GM23338 (cell line): Measurements from ENCODE around the gene DRC1. TPM values are rescaled to one million over a fixed set of nuclear protein-coding genes. Genes with fewer than 3 reads are reported as not detected.

Experiments
- ATAC-seq: fragments of 200-7000 bp; cut with Tn5 transposase; 3 replicates; pipeline ENCODE4 v1.9.1; 2020
- DNase-seq: peaks from one replicate; pipeline ENCODE4 v3.0.0-alpha.2; 2015; ENCODE audit warnings: low spot score
- H2AFZ ChIP-seq: fragments of 200-600 bp; sonication (generic); 2 replicates; pipeline ENCODE4 v1.8.0; 2016; ENCODE audit warnings: antibody characterized with exemption, mild to moderate bottlenecking, moderate library complexity
- H3F3A ChIP-seq: fragments of 200-600 bp; sonication (generic); replicated peaks from 2 replicates; pipeline ENCODE4 v1.8.0; 2017; ENCODE audit warnings: antibody characterized with exemption, mixed run types, low read depth
- H3K27ac ChIP-seq: fragments of 200-600 bp; sonication (generic); 2 replicates; pipeline ENCODE4 v1.6.1; 2016; ENCODE audit warnings: low read depth
- H3K27me3 ChIP-seq: fragments of 200-600 bp; sonication (generic); 2 replicates; pipeline ENCODE4 v1.8.0; 2016; ENCODE audit warnings: mild to moderate bottlenecking, mixed run types, moderate library complexity; ENCODE audit not compliant: insufficient read depth
- H3K36me3 ChIP-seq: fragments of 200-600 bp; sonication (generic); 2 replicates; pipeline ENCODE4 v1.8.0; 2016; ENCODE audit warnings: mild to moderate bottlenecking; ENCODE audit not compliant: insufficient read depth
- H3K4me1 ChIP-seq: fragments of 200-600 bp; sonication (generic); 2 replicates; pipeline ENCODE4 v1.8.0; 2016; ENCODE audit warnings: mild to moderate bottlenecking, moderate library complexity; ENCODE audit not compliant: insufficient read depth
- H3K4me2 ChIP-seq: fragments of 200-600 bp; sonication (generic); 2 replicates; pipeline ENCODE4 v1.7.1; 2017; ENCODE audit warnings: mixed run types
- H3K4me3 ChIP-seq: fragments of 200-600 bp; sonication (generic); 2 replicates; pipeline ENCODE4 v1.6.1; 2016; ENCODE audit warnings: mixed run types
- H3K79me2 ChIP-seq: fragments of 200-600 bp; sonication (generic); replicated peaks from 2 replicates; pipeline ENCODE4 v1.8.0; 2017; ENCODE audit warnings: mild to moderate bottlenecking; ENCODE audit not compliant: insufficient read depth
- H3K9me2 ChIP-seq: fragments of 200-600 bp; sonication (generic); 2 replicates; pipeline ENCODE4 v1.8.0; 2017; ENCODE audit not compliant: insufficient read depth
- H4K20me1 ChIP-seq: fragments of 200-600 bp; sonication (generic); replicated peaks from 2 replicates; pipeline ENCODE4 v1.8.0; 2017; ENCODE audit warnings: mild to moderate bottlenecking; ENCODE audit not compliant: insufficient read depth
- H3K27ac Mint-ChIP-seq: 2 replicates; pipeline ENCODE4 v1.8.0; 2020; ENCODE audit warnings: inconsistent platforms, mild to moderate bottlenecking, moderate library complexity, mixed read lengths
- H3K27me3 Mint-ChIP-seq: 3 replicates; pipeline ENCODE4 v1.8.0; 2022; ENCODE audit warnings: low read depth, mild to moderate bottlenecking, moderate library complexity, mixed read lengths, inconsistent platforms; ENCODE audit not compliant: insufficient read depth, poor library complexity
- H3K36me3 Mint-ChIP-seq: 3 replicates; pipeline ENCODE4 v1.8.0; 2021; ENCODE audit warnings: low read depth, mild to moderate bottlenecking, inconsistent platforms, moderate library complexity, mixed read lengths
- H3K4me1 Mint-ChIP-seq: 3 replicates; pipeline ENCODE4 v1.8.0; 2020; ENCODE audit warnings: mild to moderate bottlenecking, inconsistent platforms, mixed read lengths
- H3K4me3 Mint-ChIP-seq: 3 replicates; pipeline ENCODE4 v1.8.0; 2021; ENCODE audit warnings: moderate library complexity, mild to moderate bottlenecking, inconsistent platforms, mixed read lengths
- H3K9me3 Mint-ChIP-seq: 3 replicates; pipeline ENCODE4 v1.8.0; 2020; ENCODE audit warnings: moderate library complexity, mild to moderate bottlenecking, inconsistent platforms, mixed read lengths
- CREB1 ChIP-seq: fragments of 250-450 bp; sonication (Bioruptor Pico); IDR thresholded peaks from 2 replicates; pipeline ENCODE4 v1.5.0; 2020; ENCODE audit warnings: low read depth, mild to moderate bottlenecking, moderate library complexity
- EZH2 ChIP-seq: fragments of 200-600 bp; sonication (generic); IDR thresholded peaks from one replicate; pipeline ENCODE4 v1.8.0; 2017; ENCODE audit warnings: antibody characterized with exemption, mild to moderate bottlenecking, low read depth; ENCODE audit not compliant: unreplicated experiment
- EZH2phosphoT487 ChIP-seq: fragments of 200-600 bp; sonication (generic); IDR thresholded peaks from one replicate; pipeline ENCODE4 v1.8.1; 2018; ENCODE audit warnings: antibody characterized with exemption; ENCODE audit not compliant: unreplicated experiment
- JUNB ChIP-seq: IDR thresholded peaks from one replicate; pipeline ENCODE4 v1.6.1; 2016; ENCODE audit warnings: antibody characterized with exemption; ENCODE audit not compliant: unreplicated experiment
- NANOG ChIP-seq: IDR thresholded peaks from 2 replicates; pipeline ENCODE4 v1.6.1; 2016; ENCODE audit warnings: antibody characterized with exemption, borderline replicate concordance
- POLR2AphosphoS5 ChIP-seq: IDR thresholded peaks from 2 replicates; pipeline ENCODE4 v1.6.1; 2016; ENCODE audit warnings: antibody characterized with exemption, low read depth
- STAT1 ChIP-seq: IDR thresholded peaks from one replicate; pipeline ENCODE4 v1.6.1; 2016; ENCODE audit warnings: antibody characterized with exemption; ENCODE audit not compliant: unreplicated experiment
- ZNF114 ChIP-seq: fragments of 250-450 bp; sonication (Bioruptor Pico); IDR thresholded peaks from 2 replicates; pipeline ENCODE4 v1.5.0; 2020; ENCODE audit warnings: mild to moderate bottlenecking, moderate library complexity
- ZNF331 ChIP-seq: fragments of 250-450 bp; sonication (Bioruptor Pico); IDR thresholded peaks from 2 replicates; pipeline ENCODE4 v1.5.0; 2020; ENCODE audit warnings: low read depth, mild to moderate bottlenecking, moderate library complexity
- polyA plus RNA-seq: library from polyadenylated mRNA; unstranded; fragments of >200 nt; fragmentation: Nextera tagmentation; extraction: Ambion mirVana; gene quantifications from 2 replicates; pipeline ENCODE4 v1.2.1, GENCODE V29; 2016
- total RNA-seq: library from RNA; depleted of rRNA; stranded (reverse); fragments of >200 nt; shearing (Covaris generic); gene quantifications from 2 replicates; pipeline ENCODE4 v1.2.3, GENCODE V29; 2014
- TF ChIP-seq, protein P1 (sequence below), 2 experiments: fragments of 200-600 bp in 1 of 2; sonication (generic) in 1 of 2; conservative IDR thresholded peaks; 2 replicates each; pipeline versions ENCODE4 v1.5.1 to v1.6.1; 2016 to 2017; ENCODE audit warnings: antibody characterized with exemption in 2 of 2, low read depth in 2 of 2, mild to moderate bottlenecking in 2 of 2, moderate library complexity in 1 of 2
- TF ChIP-seq, protein P2 (sequence below): IDR thresholded peaks from one replicate; pipeline ENCODE4 v1.6.1; 2018; ENCODE audit warnings: antibody characterized with exemption; ENCODE audit not compliant: unreplicated experiment
- TF ChIP-seq, protein P3 (sequence below): IDR thresholded peaks from 2 replicates; pipeline ENCODE4 v1.6.1; 2016; ENCODE audit warnings: antibody characterized with exemption
- TF ChIP-seq, protein P4 (sequence below): fragments of 250-450 bp; sonication (Bioruptor Pico); IDR thresholded peaks from 2 replicates; pipeline ENCODE4 v1.5.0; 2020; ENCODE audit warnings: mild to moderate bottlenecking, moderate library complexity

Gene DRC1
- total and polyA plus RNA-seq, 2 experiments from 2014 or later: 0.45 TPM; not detected in 1

DNA sequence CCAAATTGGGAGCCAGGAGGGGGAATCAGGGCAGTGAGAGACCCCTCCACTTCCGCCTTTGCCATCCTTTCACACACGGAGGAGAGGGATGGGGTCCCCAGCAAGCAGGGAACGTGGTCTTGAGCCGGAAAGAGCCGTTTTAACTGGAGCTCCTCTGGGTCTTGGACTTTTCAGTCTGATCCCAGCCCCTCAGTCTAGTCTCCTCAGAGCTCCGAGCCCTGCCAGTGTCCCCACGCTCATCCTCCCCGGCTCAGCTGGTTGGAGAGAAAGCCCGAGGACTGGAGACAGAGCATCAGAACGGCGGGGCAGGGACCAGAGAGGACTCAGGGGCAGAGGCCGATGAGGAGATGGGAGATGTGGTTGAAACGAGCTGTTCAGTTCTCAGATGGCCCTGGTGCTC, 102.3 kb downstream of the DRC1 start:
- ATAC-seq (peak; percentile 5; the same call in 2 of the 3 replicates), DNase-seq (peak; percentile 21)
- Histone ChIP-seq H3K27me3 (peaks cover 15% of the 10 kb centered on the region), H3K4me1 (peaks cover 5% of the 10 kb centered on the region), H3K9me2 (no peaks in the 10 kb centered on the region), H3K36me3 (no peaks in the 10 kb centered on the region), H3K79me2 (no peaks in the 10 kb centered on the region), H4K20me1 (no peaks in the 10 kb centered on the region), H3K4me3 (peak overlapping the region; percentile 85), H2AFZ (peak overlapping the region; percentile 100), H3K4me2 (peak overlapping the region; percentile 90), H3K27ac (no peak overlapping the region), H3F3A (no peaks in the 10 kb centered on the region)
- peak overlapping the region; percentile 82 for H3K4me3 Mint-ChIP-seq
- H3K27me3 Mint-ChIP-seq: peaks cover 8% of the 10 kb centered on the region
- H3K4me1 Mint-ChIP-seq: peaks cover 21% of the 10 kb centered on the region
- TF ChIP-seq POLR2AphosphoS5: no peak
- TF ChIP-seq EZH2phosphoT487: no peak
- TF ChIP-seq EZH2: no peak
- TF ChIP-seq, protein P1, sequence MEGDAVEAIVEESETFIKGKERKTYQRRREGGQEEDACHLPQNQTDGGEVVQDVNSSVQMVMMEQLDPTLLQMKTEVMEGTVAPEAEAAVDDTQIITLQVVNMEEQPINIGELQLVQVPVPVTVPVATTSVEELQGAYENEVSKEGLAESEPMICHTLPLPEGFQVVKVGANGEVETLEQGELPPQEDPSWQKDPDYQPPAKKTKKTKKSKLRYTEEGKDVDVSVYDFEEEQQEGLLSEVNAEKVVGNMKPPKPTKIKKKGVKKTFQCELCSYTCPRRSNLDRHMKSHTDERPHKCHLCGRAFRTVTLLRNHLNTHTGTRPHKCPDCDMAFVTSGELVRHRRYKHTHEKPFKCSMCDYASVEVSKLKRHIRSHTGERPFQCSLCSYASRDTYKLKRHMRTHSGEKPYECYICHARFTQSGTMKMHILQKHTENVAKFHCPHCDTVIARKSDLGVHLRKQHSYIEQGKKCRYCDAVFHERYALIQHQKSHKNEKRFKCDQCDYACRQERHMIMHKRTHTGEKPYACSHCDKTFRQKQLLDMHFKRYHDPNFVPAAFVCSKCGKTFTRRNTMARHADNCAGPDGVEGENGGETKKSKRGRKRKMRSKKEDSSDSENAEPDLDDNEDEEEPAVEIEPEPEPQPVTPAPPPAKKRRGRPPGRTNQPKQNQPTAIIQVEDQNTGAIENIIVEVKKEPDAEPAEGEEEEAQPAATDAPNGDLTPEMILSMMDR (conservative IDR thresholded peaks at IDR 0.05; ENCODE audit: low read depth in 2 of 2): no peak
- TF ChIP-seq CREB1 (CRISPR knock-in tag): no peak
- TF ChIP-seq STAT1: no peak
- no peak for TF ChIP-seq NANOG
- TF ChIP-seq, protein P2, sequence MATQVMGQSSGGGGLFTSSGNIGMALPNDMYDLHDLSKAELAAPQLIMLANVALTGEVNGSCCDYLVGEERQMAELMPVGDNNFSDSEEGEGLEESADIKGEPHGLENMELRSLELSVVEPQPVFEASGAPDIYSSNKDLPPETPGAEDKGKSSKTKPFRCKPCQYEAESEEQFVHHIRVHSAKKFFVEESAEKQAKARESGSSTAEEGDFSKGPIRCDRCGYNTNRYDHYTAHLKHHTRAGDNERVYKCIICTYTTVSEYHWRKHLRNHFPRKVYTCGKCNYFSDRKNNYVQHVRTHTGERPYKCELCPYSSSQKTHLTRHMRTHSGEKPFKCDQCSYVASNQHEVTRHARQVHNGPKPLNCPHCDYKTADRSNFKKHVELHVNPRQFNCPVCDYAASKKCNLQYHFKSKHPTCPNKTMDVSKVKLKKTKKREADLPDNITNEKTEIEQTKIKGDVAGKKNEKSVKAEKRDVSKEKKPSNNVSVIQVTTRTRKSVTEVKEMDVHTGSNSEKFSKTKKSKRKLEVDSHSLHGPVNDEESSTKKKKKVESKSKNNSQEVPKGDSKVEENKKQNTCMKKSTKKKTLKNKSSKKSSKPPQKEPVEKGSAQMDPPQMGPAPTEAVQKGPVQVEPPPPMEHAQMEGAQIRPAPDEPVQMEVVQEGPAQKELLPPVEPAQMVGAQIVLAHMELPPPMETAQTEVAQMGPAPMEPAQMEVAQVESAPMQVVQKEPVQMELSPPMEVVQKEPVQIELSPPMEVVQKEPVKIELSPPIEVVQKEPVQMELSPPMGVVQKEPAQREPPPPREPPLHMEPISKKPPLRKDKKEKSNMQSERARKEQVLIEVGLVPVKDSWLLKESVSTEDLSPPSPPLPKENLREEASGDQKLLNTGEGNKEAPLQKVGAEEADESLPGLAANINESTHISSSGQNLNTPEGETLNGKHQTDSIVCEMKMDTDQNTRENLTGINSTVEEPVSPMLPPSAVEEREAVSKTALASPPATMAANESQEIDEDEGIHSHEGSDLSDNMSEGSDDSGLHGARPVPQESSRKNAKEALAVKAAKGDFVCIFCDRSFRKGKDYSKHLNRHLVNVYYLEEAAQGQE: no peak
- TF ChIP-seq, protein P3, sequence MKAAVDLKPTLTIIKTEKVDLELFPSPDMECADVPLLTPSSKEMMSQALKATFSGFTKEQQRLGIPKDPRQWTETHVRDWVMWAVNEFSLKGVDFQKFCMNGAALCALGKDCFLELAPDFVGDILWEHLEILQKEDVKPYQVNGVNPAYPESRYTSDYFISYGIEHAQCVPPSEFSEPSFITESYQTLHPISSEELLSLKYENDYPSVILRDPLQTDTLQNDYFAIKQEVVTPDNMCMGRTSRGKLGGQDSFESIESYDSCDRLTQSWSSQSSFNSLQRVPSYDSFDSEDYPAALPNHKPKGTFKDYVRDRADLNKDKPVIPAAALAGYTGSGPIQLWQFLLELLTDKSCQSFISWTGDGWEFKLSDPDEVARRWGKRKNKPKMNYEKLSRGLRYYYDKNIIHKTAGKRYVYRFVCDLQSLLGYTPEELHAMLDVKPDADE: no peak
- TF ChIP-seq ZNF114 (CRISPR knock-in tag): no peak
- no peak for TF ChIP-seq JUNB
- TF ChIP-seq, protein P4, sequence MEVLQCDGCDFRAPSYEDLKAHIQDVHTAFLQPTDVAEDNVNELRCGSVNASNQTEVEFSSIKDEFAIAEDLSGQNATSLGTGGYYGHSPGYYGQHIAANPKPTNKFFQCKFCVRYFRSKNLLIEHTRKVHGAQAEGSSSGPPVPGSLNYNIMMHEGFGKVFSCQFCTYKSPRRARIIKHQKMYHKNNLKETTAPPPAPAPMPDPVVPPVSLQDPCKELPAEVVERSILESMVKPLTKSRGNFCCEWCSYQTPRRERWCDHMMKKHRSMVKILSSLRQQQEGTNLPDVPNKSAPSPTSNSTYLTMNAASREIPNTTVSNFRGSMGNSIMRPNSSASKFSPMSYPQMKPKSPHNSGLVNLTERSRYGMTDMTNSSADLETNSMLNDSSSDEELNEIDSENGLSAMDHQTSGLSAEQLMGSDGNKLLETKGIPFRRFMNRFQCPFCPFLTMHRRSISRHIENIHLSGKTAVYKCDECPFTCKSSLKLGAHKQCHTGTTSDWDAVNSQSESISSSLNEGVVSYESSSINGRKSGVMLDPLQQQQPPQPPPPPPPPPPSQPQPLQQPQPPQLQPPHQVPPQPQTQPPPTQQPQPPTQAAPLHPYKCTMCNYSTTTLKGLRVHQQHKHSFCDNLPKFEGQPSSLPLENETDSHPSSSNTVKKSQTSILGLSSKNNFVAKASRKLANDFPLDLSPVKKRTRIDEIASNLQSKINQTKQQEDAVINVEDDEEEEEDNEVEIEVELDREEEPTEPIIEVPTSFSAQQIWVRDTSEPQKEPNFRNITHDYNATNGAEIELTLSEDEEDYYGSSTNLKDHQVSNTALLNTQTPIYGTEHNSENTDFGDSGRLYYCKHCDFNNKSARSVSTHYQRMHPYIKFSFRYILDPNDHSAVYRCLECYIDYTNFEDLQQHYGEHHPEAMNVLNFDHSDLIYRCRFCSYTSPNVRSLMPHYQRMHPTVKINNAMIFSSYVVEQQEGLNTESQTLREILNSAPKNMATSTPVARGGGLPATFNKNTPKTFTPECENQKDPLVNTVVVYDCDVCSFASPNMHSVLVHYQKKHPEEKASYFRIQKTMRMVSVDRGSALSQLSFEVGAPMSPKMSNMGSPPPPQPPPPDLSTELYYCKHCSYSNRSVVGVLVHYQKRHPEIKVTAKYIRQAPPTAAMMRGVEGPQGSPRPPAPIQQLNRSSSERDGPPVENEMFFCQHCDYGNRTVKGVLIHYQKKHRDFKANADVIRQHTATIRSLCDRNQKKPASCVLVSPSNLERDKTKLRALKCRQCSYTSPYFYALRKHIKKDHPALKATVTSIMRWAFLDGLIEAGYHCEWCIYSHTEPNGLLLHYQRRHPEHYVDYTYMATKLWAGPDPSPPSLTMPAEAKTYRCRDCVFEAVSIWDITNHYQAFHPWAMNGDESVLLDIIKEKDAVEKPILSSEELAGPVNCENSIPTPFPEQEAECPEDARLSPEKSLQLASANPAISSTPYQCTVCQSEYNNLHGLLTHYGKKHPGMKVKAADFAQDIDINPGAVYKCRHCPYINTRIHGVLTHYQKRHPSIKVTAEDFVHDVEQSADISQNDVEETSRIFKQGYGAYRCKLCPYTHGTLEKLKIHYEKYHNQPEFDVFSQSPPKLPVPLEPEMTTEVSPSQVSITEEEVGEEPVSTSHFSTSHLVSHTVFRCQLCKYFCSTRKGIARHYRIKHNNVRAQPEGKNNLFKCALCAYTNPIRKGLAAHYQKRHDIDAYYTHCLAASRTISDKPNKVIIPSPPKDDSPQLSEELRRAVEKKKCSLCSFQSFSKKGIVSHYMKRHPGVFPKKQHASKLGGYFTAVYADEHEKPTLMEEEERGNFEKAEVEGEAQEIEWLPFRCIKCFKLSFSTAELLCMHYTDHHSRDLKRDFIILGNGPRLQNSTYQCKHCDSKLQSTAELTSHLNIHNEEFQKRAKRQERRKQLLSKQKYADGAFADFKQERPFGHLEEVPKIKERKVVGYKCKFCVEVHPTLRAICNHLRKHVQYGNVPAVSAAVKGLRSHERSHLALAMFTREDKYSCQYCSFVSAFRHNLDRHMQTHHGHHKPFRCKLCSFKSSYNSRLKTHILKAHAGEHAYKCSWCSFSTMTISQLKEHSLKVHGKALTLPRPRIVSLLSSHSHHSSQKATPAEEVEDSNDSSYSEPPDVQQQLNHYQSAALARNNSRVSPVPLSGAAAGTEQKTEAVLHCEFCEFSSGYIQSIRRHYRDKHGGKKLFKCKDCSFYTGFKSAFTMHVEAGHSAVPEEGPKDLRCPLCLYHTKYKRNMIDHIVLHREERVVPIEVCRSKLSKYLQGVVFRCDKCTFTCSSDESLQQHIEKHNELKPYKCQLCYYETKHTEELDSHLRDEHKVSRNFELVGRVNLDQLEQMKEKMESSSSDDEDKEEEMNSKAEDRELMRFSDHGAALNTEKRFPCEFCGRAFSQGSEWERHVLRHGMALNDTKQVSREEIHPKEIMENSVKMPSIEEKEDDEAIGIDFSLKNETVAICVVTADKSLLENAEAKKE (CRISPR knock-in tag): no peak
- no peak for TF ChIP-seq ZNF331
- no peaks in the 10 kb centered on the region; the same call in 1 of the 3 replicates for H3K9me3 Mint-ChIP-seq
- H3K27ac Mint-ChIP-seq: no peak overlapping the region
- no peaks in the 10 kb centered on the region for H3K36me3 Mint-ChIP-seq
